ENCODE measurements around the gene KCNB1. TPM values are rescaled to one million over a fixed set of nuclear protein-coding genes. Genes with fewer than 3 reads are reported as not detected.

Gene KCNB1
- total and polyA plus RNA-seq, 2 of the 4 experiments (the other 2 are of a cell fraction), result 0.05 TPM; not detected in 1

DNA sequence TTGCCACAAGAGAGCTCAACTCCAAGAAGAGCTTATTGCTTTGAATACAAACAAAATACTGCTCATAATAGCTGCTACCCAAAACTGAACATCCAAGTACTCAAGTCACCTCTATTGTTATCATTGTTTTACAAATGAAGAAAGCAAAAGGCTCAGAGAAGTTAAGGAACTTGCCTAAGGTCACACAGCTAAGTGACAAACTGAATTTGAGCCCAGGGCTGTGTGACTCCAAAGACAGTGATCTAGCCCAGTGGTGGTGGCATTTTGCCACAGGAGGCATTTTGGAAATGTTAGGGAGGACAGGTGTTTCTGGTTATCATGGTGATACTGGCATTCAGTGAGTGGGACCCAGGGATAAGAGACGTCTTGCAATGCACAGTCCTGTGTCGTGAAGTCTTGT is 79.5 kb downstream of the KCNB1 start:
- in situ Hi-C loops (cut with MboI; ENCODE audit: low sequenced_read_pairs) (no loop called here), dilution Hi-C loops (cut with HindIII; ENCODE audit: low sequenced_read_pairs, unreplicated experiment) (no loop called here), intact Hi-C loops (cut with micrococcal nuclease) (no loop called here)
- DNase-seq (no peak), ATAC-seq (ENCODE audit: low read depth) (no peak)
- Histone ChIP-seq H3K36me3 (ENCODE audit: control insufficient read depth, insufficient read depth, low read length) (no peaks in the 10 kb centered on the region), H3K4me2 (ENCODE audit: low read depth, low read length) (no peak overlapping the region), H3K9me1 (ENCODE audit: insufficient read depth, low read length) (0 out of 2 replicates have a peak, but pooled peaks cover 2% of the 10 kb centered on the region), H3K9me3 (ENCODE audit: control insufficient read depth, insufficient read depth, low read length) (peaks cover 1% of the 10 kb centered on the region; the same call in 1 of the 2 replicates), H3K18ac (ENCODE audit: low read depth, low read length) (no peak overlapping the region), H4K8ac (ENCODE audit: low read depth in 2 of 2, low read length in 2 of 2) (no peak overlapping the region), H2BK5ac (ENCODE audit: low read depth, low read length, poor library complexity, severe bottlenecking) (no peak overlapping the region), H4K5ac (ENCODE audit: low read depth, low read length) (no peak overlapping the region), H3K56ac (ENCODE audit: extremely low read depth, insufficient read depth, low read length) (no peak overlapping the region), H2AFZ (replicated peaks; ENCODE audit: low read length, poor library complexity) (no peak overlapping the region), H2AK5ac (ENCODE audit: low read depth, low read length) (no peak overlapping the region), H3K23ac (ENCODE audit: low read depth, low read length) (no peak overlapping the region), H3K27me3 (ENCODE audit: control insufficient read depth, insufficient read depth, low read length) (peaks cover 37% of the 10 kb centered on the region), H3K9ac (ENCODE audit: low read depth, low read length) (no peak overlapping the region), H3K79me1 (ENCODE audit: low read depth in 1 of 2, low read length in 2 of 2) (no peaks in the 10 kb centered on the region), H2AK9ac (replicated peaks; ENCODE audit: low read depth, low read length, poor library complexity) (no peak overlapping the region), H4K20me1 (ENCODE audit: insufficient read depth, low read length) (no peaks in the 10 kb centered on the region), H3K14ac (replicated peaks; ENCODE audit: low read depth, low read length) (no peak overlapping the region), H4K91ac (ENCODE audit: insufficient read depth, low read depth, low read length) (no peak overlapping the region), H2BK20ac (ENCODE audit: low read depth, low read length) (no peak overlapping the region), H2BK120ac (ENCODE audit: low read depth, low read length) (no peak overlapping the region), H3K4me3 (ENCODE audit: insufficient read depth, low read depth, low read length) (no peak overlapping the region), H3K4me1 (ENCODE audit: control insufficient read depth, insufficient read depth, low read length) (peaks cover 3% of the 10 kb centered on the region), H3K4ac (ENCODE audit: low read depth, low read length) (no peak overlapping the region), H3K27ac (ENCODE audit: insufficient read depth, low read length) (no peak overlapping the region), H2BK15ac (ENCODE audit: low read depth, low read length) (no peak overlapping the region)
- WGBS, 2 experiments (ENCODE audit: extremely low coverage in 2 of 2, insufficient read length in 1 of 2), result no CpG with 5 or more reads among the region's 2 CpGs
- BruUV-seq (replicated peaks), result no TSS peak
- CTCF ChIA-PET, result no interaction called here
- POLR2A ChIA-PET (ENCODE audit: unreplicated experiment), result no interaction called here
- TF ChIP-seq MAFK (IDR thresholded peaks at IDR 0.05; ENCODE audit: low read depth, low read length), result no peak
- no peak for TF ChIP-seq RAD21 (IDR thresholded peaks at IDR 0.05; ENCODE audit: low read length)
- no peak for TF ChIP-seq NFE2L2 (IDR thresholded peaks at IDR 0.05; ENCODE audit: low read depth, low read length)
- TF ChIP-seq CHD1 (IDR thresholded peaks at IDR 0.05; ENCODE audit: low read depth, low read length), result no peak
- no peak for TF ChIP-seq MAZ (IDR thresholded peaks at IDR 0.05; ENCODE audit: borderline replicate concordance, low read depth, low read length)
- TF ChIP-seq RCOR1 (IDR thresholded peaks at IDR 0.05; ENCODE audit: insufficient replicate concordance, low read length), result no peak
- no peak for TF ChIP-seq RFX5 (IDR thresholded peaks at IDR 0.05; ENCODE audit: low read depth, low read length)
- no peak for TF ChIP-seq MXI1 (IDR thresholded peaks at IDR 0.05; ENCODE audit: borderline replicate concordance, low read depth, low read length)
- TF ChIP-seq BHLHE40 (IDR thresholded peaks at IDR 0.05; ENCODE audit: low read depth, low read length), result no peak
- TF ChIP-seq, protein P1, sequence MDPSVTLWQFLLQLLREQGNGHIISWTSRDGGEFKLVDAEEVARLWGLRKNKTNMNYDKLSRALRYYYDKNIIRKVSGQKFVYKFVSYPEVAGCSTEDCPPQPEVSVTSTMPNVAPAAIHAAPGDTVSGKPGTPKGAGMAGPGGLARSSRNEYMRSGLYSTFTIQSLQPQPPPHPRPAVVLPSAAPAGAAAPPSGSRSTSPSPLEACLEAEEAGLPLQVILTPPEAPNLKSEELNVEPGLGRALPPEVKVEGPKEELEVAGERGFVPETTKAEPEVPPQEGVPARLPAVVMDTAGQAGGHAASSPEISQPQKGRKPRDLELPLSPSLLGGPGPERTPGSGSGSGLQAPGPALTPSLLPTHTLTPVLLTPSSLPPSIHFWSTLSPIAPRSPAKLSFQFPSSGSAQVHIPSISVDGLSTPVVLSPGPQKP (IDR thresholded peaks at IDR 0.05; ENCODE audit: borderline replicate concordance, low read depth, low read length), result no peak
- no peak for TF ChIP-seq SMC3 (IDR thresholded peaks at IDR 0.05; ENCODE audit: low read depth, low read length)
- no peak for TF ChIP-seq CEBPB (IDR thresholded peaks at IDR 0.05; ENCODE audit: low read depth, low read length)
- TF ChIP-seq, protein P2, sequence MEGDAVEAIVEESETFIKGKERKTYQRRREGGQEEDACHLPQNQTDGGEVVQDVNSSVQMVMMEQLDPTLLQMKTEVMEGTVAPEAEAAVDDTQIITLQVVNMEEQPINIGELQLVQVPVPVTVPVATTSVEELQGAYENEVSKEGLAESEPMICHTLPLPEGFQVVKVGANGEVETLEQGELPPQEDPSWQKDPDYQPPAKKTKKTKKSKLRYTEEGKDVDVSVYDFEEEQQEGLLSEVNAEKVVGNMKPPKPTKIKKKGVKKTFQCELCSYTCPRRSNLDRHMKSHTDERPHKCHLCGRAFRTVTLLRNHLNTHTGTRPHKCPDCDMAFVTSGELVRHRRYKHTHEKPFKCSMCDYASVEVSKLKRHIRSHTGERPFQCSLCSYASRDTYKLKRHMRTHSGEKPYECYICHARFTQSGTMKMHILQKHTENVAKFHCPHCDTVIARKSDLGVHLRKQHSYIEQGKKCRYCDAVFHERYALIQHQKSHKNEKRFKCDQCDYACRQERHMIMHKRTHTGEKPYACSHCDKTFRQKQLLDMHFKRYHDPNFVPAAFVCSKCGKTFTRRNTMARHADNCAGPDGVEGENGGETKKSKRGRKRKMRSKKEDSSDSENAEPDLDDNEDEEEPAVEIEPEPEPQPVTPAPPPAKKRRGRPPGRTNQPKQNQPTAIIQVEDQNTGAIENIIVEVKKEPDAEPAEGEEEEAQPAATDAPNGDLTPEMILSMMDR (conservative IDR thresholded peaks at IDR 0.05; ENCODE audit: low read depth, low read length), result no peak
- TF ChIP-seq POLR2A (IDR thresholded peaks at IDR 0.05; ENCODE audit: low read depth, low read length), result no peak
- TF ChIP-seq FOS (IDR thresholded peaks at IDR 0.05; ENCODE audit: low read depth, low read length), result no peak
- TF ChIP-seq USF2 (IDR thresholded peaks at IDR 0.05; ENCODE audit: low read depth, low read length), result no peak

Data from IMR-90 (cell line).